Stimulated activated CD8-positive, alpha-beta memory T cell treated with anti-CD3 and anti-CD28 coated beads, Interleukin-12 subunit alpha, Interleukin-12 subunit beta, amount 100 ng/mL, for 24 hours (primary cell): ENCODE measurements around the gene MPP2.
"Not testable (repeated sequence)": the region's sequence is repeated elsewhere in the genome, so short reads cannot be mapped to it uniquely, and the experiment has no call there.

Source experiments
- DNase-seq: peaks from one replicate; pipeline ENCODE4 v3.0.0-alpha.2; 2020; ENCODE audit errors: extremely low read depth

The MPP2 gene

GRCh38 chr17:43901861-43902589, 5.3 kb downstream of the MPP2 start:
- DNase-seq: no peak

DNA sequence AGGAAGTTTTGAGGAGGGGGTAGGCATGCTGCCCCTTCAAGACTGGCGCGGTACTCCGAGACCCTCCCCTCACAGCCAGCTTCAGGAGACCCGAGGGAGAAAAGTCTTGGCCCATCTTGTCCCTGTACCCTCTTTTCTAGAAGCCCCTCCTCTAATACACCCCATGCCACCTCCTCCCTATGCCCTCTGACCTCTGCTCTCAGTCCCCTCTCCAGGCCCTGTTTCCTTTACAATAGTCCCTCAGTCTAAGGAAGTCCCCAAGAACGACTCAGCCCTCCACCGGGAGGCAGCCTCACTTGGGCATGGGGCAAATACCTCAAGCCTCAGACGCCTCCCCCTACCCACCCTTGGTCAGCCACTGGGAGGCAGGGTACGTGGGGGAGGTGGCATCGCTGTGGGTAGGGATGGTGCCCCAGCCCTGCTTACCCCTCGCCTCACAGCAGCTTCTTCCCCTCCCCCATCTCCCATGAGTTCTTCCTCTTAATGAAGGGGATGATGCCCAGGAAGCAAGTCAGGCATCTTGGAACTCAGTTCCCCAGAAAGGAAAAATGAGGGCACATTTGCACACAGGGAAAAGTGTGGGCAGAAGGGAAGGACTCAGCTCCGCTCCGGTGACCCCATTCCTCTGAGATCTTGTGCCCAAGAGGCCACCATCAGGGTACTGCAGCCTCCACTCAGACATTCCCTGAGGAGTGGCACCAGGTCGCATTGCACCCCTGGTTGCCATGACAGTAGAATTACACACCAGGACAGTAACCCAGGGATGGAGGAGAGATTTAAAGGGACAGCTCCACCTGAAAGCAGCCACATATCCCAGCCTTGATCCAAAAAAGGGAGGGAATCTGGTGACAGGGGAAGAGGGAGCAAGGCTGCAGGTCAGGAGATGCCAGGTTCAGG, 6.2 kb downstream of the MPP2 start:
- DNase-seq: no peak

DNA sequence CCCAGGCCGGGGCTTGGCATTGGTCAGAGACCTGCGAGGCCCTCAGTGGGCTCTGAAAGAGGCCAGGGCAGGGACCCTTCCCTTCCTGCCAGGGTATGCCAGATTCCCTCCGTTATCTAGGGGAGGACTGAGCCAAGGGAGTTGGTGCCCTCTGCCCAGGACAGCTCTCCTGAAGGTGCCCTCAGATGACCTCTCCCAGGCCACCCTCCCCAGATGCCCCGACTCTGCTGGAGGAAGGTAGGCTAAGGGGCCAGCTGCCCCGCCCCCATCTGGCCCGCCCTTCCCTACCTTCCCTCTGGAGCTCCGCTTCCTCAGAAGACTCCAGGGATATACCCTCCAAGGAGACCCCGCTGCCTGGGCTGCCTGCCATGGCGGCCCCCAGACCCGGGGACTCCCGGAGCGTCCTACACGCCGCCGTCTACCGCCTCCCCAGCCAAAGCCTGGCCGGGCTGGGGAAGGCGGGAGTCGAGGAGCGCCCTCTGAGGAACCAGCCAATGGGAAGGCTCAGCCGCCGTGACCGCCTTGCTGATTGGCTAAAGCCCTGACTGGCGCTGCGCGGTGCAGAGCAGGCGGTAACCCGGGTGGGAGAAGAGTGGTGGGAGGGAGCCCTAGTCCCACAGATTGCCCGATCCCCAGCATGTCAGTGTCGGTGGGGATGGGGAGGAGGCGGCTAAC, 7.0 kb downstream of the MPP2 start:
- DNase-seq: no peak

- DNase-seq: no peak
These were observed 8.9 kb downstream of the MPP2 start for GRCh38 chr17:43898446-43898845.

- no peak for DNase-seq
These were observed 9.5 kb downstream of the MPP2 start for GRCh38 chr17:43897831-43898230.

GRCh38 chr17:43894494-43894893, 12.8 kb downstream of the MPP2 start:
- DNase-seq: not testable (repeated sequence)

- DNase-seq: no peak
These were observed 14.7 kb downstream of the MPP2 start for GRCh38 chr17:43892647-43892952.

DNA sequence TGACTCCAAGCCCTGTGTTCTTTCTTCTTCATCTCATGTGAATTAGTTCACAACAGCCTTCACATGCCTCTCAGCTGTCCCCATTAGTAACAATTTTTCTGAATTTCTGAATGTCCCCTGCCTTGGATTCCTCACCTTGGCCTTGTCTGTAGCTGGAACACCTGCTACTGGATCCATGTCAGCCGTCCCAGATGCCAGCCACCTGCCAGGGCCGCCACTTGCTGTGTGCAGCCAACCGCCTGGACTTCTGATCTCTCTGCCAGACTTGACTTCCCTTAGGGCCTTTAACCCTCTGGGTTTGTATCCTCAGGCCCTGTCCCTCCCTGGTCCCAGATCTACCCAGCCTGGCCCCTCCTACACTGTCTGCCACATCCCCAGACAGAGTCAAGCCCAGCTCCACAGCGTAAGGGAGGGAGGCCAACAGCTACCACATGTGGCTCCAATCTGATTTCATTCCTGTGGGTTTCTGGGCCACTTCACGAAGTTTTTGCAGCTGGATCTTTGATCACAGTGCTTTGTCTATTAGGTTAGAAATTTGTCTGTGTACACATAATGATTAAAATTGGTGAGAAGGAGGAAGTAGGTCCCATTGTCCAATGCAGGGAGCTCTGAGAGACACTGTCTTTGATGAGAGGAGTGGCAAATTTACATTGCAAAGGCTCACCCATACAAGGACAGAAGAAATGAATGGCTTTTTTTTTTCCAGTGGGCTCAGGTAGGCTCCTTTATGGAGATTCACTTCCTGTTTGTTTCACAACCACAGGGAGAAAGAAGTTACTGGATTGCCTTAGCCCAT, 15.3 kb downstream of the MPP2 start:
- no peak for DNase-seq

- DNase-seq: no peak
These were observed 17.1 kb downstream of the MPP2 start for GRCh38 chr17:43890240-43890639.

DNA sequence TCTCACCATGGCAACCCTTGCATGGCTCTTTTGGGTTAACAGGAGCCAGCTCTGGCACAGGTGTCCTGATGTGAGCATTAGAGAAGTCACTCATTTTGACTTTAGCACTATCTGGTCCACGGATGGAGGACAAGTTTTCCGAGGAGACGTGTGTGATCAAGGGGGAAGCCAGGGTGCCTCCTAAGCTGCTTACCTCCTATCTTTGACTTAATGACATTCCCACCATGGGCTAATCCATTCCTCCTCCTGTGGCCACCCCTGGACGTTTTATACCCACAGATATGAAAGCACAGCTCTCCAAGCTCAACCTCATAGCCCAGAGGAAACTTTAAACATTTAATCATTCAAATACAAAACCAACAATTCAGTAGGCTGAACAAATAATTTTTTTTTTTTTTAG, 18.8 kb downstream of the MPP2 start:
- DNase-seq: no peak

- no peak for DNase-seq
These were observed 24.4 kb downstream of the MPP2 start for GRCh38 chr17:43882761-43883415.

GRCh38 chr17:43881758-43882505, 25.4 kb downstream of the MPP2 start:
- DNase-seq: no peak

DNA sequence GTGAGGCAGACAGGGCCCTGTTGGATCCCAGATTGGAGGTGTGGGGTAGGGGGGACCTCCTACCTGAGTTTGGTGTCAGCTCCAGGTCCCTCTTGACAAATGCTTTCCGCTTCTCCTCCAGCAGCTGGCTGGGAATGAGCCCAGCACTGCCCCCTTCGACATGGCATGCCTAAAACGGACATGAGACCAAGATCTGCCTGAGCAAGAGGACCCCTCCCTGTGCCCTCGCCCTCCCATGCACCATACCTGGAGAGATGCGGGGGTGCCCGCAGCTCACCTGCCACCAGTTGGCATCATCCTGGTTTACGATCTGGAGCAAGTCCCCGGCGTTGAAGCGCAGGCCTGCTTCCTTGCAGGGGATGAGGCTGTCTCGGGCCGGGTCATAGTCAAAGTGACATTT, 26.2 kb downstream of the MPP2 start:
- no peak for DNase-seq

DNA sequence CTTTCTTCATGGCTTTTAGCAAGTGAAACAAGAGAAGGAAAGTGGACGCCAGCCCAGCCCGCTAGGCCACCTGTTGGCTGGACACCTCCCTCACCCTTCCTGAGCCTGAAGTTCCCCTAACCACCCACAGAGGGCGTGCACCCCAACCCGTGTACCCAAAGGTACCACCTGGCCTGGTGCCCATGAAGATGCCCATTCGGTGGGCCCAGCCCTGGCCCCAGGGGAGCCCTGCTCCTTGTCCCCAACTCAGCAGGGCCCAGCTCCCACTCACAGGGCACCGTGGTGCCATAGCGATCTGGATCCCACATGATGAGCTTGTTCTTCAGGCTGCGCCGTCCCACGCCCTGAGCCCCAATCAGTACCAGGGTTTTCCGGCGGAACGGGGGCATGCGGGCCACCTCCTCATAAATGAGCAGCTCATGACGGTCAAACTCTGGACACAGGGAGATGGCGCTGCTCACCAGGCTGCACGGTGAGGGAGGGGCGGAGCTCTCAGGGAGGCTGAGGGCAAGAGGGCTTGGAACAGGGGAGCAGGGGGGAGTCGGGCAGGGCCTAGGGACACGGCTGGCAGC, 26.8 kb downstream of the MPP2 start:
- no peak for DNase-seq

GRCh38 chr17:43879723-43880419, 27.5 kb downstream of the MPP2 start:
- no peak for DNase-seq

- DNase-seq: no peak
These were observed 28.8 kb downstream of the MPP2 start for GRCh38 chr17:43878260-43879175.

- no peak for DNase-seq
These were observed 29.7 kb downstream of the MPP2 start for GRCh38 chr17:43877451-43878155.

GRCh38 chr17:43877031-43877430, 30.3 kb downstream of the MPP2 start:
- DNase-seq: no peak
